ENCODE measurements around the gene EGFLAM.

The EGFLAM gene

DNA sequence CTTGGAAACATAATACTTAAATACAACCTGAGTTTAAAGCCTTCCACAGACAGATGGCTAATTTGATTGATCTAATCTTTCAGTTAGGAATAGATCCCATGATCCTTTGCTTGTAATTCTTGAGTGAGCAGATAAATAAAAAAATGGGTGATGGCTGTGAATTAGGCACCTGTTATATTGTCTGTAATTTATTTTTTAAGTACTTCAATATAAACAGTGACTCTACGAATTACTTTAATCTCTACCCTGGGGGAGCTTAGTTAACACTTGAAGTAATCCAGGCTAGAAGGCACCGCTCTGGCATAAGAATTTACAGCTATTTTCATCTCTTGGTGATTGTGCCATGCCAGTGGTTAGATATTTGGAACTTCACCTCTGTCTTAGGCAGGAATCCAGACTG is 9.0 kb downstream of the EGFLAM start:
- DNase-seq = no peak

DNA sequence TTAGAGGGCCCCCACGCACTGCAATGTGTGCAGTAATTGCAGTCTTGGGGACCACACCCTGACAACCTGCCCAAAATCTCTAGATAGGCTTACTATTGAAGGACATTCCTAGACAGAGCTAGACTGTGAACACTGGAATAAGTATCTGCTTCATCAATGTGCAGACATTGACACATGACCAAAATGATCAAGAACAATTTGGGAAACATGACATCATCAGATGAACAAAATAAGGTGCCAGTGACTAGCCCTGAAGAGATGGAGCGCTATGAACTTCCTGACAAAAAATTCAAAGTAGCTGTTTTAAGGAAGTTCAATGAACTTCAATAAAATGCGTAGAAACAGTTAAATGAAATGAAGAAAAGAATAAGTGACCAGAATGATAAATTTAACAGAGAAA is 15.3 kb downstream of the EGFLAM start:
- DNase-seq = no peak

DNA sequence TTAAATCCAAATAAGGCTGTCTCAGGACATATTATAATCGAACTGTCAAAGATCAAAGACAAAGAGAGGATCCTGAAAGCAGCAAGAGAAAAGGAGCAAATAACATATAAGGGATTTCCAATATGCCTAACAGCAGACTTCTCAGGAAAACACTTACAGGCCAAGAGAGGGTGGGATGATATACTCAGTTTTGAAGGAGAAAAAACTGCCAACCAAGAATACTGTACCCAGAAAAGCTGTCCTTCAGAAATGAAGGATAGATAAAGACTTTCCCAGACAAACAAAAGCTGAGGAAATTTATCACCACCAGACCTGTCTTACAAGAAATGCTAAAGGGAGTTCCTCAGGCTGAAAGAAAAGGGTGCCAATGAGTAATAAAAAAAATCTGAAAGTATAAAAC is 16.0 kb downstream of the EGFLAM start:
- DNase-seq = no peak

DNA sequence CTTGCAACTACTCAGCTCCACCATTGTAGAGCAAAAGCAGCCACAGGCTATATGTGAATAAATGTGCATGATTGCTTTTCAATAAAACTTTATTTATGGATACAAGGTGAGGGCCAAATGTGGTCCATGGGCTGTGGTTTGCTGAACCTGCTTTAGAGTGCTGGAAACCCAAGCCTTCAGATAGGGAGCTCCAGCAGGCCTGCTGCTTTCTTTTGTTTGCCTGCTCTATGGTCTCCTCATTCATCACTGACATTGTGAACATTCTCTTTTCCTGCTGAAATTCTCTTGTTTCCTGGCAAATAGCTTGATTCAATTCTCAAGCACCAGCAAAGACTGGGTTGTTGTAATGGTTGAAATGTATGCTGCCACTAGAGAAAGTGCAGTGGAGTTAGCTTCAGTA is 26.0 kb downstream of the EGFLAM start:
- DNase-seq = no peak

DNA sequence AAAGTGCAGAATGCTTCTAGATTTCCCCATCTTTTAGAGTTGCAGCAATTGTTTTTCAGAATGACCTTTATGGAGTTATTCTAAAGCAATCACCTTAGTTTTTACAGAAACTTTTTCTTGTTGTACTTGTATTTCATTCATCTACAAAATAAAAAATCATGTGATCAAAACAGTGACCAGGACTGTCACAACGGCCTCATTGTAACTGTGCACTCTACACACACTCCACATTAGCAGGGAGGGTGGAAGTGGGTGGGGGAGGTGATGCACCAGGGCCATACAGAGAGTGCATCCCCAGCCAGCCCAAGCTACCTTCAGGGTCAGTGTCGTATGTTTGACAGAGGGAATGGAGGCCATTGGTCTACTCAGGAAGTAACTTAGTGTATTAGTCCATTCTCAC is 26.9 kb downstream of the EGFLAM start:
- no peak for DNase-seq

DNA sequence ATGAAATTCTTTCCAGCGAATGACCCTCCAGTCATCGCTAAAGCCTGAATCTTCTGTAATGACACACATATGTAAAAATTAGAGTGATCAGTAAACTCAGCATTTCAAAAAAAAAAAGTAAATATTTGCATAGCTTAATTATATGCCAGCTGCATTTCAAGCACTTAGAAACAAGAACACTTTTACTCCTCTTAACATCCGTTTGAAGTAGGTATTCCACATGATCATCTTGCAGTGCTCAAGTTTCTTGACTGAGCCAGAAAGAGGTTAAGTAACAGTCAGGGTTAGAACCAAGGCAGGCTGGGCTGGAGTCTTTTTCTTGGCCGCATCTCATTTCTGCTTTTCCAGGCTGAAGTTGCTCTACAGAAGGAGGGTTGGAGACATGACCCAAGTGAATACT is 27.6 kb downstream of the EGFLAM start:
- no peak for DNase-seq

DNA sequence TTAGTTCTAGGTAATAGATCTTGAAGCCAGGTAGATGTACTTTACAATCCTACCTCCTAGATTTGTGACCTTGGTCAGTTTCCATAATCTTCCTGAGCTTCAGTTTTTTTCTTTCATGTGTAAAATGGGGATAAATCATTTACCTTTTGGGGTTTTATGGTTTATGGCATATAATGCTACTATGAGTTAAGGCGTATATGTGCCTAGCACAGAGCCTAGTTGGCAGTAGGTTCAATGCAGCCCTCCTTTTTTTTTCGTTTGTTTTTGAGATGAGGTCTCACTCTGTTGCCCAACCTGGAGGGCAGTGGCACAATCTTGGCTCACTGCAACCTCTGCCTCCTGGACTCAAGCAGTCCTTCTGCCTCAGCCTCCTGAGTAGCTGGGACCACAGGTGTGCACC is 28.8 kb downstream of the EGFLAM start:
- DNase-seq = no peak

DNA sequence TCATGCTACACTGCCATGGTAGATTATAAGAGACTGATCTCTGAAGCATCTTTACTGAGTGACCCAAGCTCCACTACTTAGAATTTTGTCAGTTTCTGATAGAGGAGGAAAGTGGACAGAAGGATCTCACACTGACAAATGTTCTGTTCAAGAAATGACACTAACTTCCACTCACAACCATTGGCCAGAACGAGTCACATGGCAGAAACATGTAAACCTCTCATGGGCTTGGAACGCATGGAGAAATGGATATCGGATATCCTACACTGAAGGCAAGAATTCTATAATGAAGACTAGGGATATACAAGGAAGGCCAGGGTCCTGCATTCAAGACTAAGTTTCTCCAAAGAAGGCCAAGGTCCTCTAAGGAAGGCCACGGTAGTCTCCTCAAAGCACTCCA is 31.1 kb downstream of the EGFLAM start:
- no peak for DNase-seq

DNA sequence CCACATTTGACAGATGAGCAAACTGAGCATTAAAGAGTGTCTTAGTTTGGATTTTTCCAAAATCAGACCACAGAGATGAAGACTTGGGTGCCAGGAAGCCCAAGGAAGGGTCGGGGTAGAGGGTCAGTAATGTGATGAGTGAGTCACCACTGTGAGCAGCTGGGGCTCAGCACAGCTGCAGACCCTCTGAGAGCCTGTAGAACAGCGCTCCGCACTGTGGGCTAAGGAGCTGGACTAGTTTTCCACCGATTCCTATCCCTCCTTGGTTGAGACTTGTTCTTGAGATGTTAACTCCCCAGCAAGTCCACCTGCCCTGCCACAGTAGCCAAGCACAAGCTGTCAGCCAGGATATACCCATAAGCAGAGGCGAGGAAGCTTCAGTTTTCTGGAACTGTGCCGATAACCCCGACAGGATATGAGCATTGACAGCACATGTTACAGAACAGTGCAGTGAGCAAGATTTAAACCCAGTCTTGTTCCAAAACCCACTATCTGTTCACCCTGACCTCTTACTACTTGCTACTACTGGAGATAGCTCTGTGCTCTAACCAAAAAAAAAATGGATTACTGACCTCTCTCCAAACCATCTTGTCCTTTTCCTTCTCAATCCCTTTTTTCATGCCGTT is 31.8 kb downstream of the EGFLAM start:
- no peak for DNase-seq

DNA sequence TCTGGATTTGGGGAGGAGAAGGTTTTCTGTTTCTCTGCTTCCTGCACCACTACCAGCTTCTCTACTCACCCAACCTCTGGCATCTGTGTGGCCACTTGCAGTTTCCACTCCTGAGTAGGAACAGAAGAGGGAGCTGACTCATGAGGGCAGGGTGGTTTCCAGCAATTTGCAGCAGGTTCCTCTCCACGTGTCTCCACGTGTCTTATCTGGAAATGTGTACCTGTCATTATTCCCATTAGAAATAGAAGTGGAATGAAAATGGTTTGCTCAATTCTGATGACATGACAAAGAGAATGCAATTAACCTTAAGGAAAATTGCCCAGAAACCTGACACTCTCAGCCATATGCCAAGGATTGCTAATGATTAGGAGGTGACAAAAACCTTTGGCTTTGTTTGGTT is 33.0 kb downstream of the EGFLAM start:
- no peak for DNase-seq

DNA sequence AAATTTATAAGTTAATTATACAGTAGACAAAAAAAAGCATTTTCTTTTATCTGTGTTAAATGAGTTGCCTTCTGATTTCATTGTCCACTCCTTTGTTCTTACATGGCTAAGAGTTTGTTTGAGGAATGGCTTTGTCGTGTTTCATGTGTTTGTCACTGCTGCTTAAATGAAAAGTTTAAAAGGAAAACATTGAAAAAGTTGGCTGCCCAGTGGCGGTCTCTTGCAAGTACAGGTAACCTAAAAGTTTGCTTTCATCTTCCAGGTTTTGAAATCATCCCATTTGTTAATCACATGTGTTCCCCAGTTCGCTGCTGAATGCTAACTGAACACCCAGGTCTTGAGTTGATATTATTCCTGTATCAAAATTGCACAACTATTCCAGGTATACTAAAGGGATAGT is 33.9 kb downstream of the EGFLAM start:
- no peak for DNase-seq

DNA sequence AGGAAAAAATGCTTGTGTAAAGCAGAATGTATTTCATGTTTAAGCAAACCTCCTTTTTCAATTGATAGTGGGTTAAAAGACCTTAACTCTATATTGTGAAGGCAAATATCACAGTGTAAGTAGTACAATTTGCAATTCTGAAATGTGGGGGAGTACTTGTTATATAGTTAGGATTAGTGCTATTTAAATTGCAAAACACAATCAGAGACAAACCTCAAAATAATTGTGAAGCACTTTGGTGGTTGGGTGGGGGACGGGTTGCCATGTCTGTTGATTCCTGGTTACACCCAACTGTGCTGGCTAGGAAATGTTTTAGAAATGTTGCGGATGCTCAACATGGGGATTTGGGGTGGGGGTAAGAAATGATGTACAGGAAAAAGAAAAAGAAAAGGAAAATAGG is 37.4 kb downstream of the EGFLAM start:
- DNase-seq = no peak

DNA sequence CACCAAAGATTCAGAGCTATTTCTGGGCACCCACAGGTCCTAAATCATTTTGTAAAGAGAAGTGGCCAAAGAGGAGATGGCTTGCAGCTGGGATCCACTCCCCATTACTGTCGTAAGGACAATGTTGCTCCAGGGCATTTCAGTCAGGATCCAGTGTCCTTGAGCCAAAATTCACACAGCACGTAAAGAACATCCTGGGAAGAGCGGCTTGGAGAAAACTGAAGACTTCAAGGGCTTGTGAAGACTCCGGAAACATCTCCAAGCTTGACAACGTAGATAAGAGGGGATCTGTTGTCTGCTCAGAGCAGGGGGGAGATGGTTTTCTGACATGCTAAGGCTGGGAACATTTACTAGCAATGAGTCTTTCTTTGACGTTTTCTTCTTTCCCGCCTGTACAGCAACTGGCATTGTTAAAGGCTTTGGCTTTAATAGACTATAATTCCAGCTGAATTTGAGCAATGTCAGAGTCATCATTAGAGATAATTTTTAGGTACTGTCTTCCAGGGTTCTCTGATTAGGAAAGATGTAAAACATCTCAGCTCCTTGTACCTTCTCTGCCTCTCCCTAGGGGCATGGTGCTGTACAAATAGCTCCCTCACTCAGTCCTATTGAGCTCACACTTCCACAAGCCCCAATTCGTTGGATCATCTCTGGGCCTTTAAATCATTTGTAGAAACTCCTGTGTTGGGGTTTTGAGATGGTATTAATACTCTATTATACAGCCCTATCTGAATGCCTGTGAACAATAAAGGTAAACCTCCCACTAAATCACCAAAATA is 39.7 kb downstream of the EGFLAM start:
- DNase-seq = no peak

DNA sequence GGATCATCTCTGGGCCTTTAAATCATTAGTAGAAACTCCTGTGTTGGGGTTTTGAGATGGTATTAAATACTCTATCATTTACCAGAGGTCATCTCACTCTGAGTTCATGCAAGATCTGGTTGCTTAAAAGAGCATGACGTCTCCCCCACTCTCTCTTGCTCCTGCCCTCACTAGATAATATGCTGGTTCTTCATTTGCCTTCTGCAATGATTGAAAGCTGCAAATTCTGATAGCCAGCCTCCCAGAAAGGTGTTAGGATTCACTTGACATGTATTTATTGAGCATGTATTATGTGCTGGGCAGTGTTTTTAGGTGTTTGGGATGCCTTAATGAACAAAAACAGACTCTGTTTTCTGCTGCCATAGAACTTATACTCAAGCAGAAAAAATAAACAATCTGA is 41.2 kb downstream of the EGFLAM start:
- no peak for DNase-seq

DNA sequence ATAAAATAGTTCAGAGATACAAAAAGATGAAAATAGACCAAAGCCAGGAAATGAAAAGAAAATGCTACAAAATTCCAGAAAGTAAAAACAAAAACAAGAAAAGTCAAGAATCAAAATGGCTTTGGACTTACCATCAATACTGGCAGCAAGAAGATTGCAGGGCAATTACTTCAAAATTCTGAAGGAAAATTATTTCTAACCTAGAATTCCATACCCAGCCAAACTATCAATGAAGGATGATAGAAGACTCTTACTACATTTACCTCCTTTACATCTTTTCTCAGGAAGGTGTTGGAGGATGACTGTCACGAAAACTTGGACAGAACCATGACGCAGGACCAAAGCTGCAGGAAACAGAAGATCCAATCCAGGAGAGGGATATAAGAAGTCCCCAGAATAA is 46.8 kb downstream of the EGFLAM start:
- no peak for DNase-seq

DNA sequence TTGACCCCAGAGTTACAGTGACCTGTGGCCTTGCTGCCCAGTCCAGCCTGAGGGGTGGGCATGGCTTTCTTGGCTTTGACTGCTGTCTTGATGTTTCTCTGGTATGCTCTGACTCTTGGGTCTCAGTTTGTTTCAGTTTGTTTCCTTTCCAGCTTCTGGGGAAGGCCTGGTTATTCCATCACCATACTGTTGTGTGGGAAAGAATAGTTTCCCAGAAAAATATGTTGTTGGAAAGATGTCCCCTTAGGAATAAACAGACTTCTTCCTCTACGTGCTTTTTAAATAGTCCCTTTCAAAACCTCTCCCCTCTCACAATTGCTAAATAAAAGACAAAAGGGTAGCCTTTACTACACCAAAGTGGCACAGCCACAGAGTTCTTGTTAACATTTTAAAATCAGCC is 49.5 kb downstream of the EGFLAM start:
- DNase-seq = no peak

DNA sequence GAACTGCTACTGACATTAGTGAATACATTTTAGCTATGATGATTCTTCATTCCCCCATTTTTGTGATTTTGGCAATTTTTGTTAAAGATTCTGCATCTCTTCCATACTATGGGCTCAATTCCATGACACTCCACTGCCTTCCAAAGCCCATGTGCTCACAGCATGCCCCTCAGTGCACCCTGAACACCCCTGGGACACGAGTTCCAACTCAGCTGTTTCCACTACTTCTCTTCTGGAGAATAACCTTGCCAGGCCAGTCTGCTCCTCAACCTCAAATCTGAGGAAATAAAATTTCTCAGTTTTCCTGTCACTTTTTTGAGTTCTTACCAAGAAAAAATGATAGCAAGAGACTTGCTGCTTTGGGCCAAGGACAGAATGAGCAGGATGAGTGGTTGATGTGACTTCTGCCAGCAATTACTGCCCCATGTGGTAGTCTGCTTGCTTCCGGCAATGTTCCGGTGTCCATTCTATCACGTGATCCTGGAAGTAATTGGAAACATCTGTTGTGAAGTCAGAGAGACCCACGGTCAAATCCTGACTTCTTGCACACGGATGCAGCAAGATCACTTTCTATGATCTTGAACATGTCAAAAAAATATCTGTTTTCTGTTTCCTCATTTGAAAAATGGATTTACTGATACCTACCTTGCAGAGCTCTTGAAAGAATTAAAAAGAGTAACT is 58.3 kb downstream of the EGFLAM start:
- DNase-seq = peak; percentile 66

DNA sequence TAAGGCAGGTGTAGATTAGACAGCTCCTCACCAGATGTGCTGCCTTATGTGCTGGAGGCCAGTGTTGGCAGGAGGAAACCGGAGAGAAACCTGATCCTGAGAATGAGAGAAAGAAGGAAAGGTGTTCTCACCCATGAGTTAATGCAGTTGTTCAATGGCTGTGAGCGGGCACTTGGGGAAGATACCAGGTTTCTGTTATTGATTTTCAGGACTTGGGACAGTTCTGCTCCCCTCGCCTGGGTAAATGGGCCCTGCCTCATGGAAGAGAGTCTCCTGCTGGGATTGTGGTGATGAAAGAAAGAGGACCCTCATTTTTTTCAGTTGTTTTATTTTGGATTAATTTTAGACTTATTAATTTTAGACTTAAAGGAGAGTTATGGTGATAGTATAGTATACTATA is 59.5 kb downstream of the EGFLAM start:
- DNase-seq = no peak

DNA sequence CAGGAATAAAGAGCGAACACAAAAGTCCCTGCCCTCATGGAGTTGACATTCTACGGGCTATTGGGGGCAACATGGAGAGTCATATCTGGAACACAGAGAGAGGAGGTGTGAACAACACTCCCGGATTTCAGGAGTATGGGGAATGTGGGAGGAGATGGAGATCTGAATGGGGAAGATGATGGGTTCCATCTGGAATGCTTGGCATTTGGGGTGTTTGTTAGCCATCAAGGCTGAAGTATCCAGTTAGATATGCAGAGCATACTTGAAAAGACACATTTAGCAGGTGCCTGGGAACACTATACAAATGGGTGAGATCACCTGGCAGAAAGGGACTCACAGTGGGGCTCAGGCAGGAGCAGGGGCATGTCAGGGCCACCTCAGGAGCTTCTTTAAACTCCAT is 61.1 kb downstream of the EGFLAM start:
- no peak for DNase-seq

DNA sequence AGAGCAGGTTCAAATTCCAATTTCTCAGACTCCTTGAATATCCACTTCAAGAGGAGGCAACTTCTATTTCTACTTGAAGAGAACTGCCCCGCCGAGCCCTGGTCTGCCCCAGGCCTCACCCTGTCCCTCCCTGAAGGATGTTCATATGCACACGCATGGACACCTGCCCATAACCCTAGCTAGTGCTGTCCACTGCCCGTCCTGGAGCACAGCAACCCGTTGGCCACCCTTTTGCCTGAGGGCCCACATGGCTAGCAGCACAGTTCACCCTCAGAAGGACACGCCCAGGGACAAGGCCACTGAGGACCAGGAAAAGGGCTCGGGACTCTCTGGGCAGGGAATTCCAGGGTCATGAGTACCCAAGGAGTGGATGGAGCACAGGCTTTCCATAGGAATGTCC is 63.6 kb downstream of the EGFLAM start:
- DNase-seq = no peak

DNA sequence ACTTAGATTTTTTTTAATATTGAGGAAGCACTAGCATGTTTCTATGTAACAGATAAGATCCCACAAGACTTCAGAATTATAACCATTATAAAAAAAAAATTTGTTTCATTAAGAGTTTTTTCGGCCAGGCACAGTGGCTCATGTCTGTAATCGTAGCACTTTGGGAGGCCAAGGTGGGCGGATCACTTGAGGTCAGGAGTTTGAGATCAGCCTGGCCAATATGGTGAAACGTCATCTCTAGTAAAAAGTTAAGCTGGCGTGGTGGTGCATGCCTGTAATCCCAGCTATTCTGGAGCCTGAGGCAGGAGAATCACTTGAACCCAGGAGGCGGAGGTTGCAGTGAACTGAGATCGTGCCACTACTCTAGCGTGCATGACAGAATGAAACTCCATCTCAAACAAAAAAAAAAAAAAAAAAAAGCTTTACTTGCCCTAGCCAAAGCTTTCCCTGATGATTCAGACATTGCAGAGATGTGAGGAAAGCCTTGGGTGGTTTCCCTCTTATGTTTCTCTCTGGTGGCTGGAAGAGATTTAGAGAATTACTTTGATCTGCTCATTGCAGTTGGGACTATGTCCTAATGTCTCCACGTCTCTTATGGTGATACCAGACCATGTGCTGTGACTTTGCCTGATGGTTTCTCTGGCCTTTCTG is 65.4 kb downstream of the EGFLAM start:
- peak; percentile 69 for DNase-seq

DNA sequence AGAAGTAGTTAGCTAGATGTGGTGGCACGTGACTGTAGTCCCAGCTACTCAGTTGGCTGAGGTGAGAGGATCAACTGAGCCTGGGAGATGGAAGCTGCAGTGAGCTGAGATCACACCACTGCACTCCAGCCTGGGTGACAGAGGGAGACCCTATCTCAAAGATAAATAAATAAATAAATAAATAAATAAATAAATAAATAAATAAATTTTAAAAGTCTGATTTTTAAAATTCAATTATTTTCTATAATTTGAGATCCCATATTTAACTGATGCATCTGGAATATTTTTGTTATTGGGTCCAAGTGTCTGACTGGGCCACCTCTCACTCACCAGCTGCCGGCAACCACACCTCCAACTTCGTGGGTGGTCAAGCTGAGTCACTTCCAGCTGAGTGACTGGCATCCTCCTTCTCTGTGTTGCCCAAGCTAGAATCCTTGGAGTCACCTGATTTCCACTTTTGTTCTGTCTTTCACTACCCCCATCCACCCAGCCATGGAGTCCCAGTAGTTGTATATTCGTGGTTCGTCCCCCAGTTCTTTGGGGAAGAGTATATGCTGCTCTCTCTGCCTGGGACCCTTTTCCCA is 70.9 kb downstream of the EGFLAM start:
- peak; percentile 18 for DNase-seq

DNA sequence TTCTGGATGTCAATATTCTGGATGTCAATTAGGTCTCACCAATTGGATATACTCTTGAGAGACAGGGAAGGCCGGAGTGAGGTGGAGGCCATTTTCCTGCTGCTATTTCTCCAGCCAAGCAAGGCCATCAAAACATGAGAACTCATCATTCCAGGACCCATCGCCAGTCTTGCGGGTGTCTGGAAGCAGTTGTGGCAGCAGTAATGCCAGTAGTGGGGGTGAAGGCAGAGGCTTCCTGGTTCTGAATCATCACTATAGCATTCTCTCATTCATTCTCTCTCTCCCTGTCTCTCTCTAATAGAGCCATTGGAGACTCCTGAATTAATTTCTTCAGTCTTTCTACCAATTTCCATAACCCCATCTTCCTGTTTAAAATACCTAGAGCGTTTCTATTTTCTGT is 71.8 kb downstream of the EGFLAM start:
- DNase-seq = peak; percentile 21

DNA sequence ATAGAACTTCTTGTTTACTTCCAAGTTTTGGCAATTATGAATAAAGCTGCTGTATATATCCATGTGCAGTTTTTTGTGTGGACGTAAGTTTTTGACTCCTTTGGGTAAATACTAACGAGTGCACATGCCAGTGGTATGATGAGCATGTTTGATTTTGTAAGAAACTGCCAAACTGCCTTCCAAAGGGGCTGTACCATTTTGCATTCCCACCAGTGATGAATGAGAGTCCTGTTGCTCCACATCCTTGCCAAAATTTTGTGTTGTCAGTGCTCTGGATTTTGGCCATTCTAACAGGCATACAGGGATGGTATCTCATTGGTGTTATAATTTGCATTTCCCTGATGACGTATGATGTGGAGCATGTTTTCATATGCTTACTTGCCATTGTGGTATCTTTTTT is 73.5 kb downstream of the EGFLAM start:
- DNase-seq = no peak
